GM19397 (cell line): ENCODE results near the gene INAFM2.
A peak's percentile ranks its signal among the peaks of the same experiment; 100 is the strongest.

Experiments
- ATAC-seq: cut with Tn5 transposase; IDR thresholded peaks from one replicate; pipeline ENCODE4 v1.9.1; 2021; ENCODE audit warnings: mild to moderate bottlenecking, moderate library complexity; ENCODE audit not compliant: unreplicated experiment

INAFM2 gene

DNA sequence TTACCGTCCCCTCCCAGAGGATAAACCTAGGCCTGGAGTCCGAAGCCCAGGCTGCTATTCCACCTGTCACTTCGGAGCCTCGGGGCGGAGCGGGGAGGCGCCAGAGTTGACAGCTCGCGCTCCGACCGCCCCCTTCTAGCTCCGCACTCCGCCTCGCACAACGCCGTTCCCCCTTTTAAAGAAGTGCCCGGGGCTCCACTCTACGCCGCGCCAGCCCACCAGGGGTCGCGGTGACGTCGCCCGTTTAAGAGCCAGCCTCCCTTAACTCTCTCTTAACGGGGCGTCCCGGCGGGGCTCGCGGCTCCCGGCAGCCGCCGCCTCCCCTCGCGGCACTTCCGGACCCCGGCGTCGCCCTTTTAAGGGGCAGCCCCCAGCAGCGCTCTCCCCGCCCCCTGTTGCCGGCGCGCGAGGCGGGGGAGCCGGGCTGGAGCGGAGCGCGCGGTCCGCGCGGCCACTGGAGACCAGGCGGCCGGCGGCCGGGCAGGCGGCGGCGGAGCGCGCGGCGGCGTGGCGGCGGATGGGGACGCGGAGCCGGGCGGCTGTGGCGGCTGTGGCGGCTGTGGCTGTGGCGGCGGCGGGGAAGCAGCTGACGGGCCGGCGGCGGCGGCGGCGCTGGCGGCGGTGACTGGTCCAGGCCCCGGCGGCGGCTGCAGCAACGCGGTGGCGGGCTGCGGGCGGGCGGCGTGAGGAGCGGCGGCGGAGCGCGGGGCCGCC is at the start of gene INAFM2:
TSS of gene INAFM2 (plus strand) at position 454 of the 714 bp plus-strand sequence. CDS start 364 bp downstream, outside the sequence.
- ATAC-seq = peak; percentile 86

DNA sequence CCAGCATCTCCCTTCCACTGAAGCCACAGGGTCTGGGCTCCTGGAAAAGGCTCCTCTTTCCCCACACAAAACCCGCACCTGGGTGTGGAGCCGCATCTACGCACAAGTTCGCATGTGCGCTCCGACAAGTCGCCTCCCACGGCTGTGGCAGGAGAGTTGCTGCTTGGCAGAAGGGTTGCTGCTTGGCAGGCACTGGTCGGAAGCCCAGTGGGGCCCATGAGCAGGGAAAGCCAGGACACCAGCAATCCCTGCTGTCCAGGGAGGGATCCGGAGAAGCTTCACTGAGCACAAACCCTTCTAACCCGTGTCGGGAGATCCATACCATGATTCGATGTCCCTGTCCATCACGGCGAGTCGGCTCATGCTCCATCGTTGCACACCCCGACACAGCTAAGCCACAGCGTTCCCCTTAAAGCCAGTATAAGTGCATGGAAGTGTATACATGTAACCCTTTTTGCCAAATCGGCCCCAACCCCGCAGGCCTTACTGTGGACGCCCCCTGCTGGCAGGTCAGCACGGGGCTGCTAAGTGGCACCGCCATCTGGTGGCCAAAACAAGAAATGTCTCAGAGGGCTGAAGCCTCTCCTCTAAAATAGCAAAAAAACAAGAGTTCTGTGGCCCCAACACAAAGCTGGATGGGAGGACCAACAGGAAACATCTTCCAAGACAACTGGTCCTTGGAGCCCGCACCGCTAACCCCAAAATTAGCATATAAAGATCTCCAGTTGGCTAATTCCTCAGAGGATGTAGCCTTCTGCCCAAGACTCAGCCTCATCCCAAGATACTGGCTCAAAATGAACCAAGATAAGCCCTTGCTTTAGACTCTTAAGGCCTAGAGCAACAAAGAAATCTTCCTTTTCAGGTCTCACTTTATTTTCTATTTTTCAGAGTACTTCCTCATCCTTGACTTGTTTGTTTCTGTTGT is 48.9 kb upstream of the INAFM2 start:
- no peak for ATAC-seq

DNA sequence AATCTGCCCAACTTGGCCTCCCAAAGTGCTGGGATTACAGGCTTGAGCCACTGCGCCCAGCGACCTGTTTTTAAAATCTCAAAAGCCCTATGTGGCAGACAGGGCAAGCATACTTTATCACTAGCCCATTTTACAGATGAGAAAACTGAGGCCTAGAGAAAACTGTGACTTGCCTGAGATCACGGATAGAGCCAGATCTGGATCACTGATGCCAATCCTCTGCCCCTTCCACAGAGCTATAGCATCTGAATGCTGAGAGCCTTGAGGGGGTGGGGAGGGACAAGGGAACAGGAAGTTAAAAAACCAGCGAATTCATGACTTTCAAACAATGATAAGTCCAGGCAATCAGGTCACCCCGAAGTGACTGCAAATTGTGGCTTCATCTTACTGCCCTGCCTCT is 48.0 kb upstream of the INAFM2 start:
- ATAC-seq = no peak

DNA sequence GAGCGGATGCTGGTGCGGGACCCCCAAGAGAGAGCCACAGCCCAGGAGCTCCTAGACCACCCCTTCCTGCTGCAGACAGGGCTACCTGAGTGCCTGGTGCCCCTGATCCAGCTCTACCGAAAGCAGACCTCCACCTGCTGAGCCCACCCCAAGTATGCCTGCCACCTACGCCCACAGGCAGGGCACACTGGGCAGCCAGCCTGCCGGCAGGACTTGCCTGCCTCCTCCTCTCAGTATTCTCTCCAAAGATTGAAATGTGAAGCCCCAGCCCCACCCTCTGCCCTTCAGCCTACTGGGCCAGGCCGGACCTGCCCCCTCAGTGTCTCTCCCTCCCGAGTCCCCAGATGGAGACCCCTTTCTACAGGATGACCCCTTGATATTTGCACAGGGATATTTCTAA is 47.5 kb upstream of the INAFM2 start:
- no peak for ATAC-seq

DNA sequence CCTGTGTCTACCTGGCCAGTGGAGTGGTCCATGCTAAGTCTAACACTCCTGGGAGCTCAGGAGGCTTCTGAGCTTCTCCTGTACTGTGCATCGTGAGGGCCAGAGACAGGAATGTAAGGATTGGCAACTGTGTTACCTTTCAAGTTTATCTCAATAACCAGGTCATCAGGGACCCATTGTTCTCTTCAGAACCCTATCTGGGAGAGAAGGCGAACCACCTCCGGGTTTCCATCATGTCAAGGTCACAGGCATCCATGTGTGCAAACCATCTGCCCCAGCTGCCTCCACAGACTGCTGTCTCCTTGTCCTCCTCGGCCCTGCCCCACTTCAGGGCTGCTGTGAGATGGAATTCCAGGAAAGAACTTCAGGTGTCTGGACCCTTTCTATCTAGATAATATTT is 46.6 kb upstream of the INAFM2 start:
- no peak for ATAC-seq

DNA sequence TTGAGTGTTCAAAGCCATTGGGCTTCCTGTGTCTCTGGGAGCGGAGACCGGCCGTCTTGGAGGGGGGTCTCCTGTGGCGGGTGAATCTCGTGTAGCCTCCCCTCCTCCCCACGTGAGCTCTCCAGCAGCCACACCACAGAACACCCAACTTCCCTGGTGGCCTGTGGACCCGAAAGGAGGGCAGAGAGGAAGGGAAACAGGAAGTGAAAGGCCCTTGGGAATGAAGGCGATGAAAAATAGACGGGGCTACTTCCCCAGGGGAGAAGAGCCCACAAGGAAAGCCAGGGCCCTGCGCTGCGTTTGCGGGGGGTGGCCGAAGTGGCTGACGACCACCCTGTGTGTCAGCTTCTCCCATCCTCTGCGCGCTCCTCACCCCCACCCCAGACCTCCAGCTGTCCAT is 46.0 kb upstream of the INAFM2 start:
- no peak for ATAC-seq

DNA sequence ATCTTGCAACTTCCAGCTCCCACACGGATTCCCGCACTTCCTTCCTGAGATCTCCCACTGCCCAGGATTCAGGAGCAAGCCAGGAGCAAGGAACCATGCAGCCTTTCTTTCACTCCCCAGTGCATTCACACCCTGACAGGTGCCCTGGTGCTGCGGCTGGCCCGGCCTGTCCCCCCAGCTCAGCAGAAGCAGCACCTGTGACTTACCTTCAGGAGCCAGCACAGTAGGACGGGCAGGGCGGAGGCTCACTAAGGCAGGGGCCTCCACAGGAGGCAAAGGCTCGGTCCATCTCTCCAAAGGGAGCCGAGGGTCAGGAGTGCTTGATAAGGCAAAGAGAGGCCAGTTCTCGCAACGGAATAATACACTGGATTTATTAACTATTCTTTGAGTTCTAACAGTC is 45.5 kb upstream of the INAFM2 start:
- ATAC-seq = no peak

DNA sequence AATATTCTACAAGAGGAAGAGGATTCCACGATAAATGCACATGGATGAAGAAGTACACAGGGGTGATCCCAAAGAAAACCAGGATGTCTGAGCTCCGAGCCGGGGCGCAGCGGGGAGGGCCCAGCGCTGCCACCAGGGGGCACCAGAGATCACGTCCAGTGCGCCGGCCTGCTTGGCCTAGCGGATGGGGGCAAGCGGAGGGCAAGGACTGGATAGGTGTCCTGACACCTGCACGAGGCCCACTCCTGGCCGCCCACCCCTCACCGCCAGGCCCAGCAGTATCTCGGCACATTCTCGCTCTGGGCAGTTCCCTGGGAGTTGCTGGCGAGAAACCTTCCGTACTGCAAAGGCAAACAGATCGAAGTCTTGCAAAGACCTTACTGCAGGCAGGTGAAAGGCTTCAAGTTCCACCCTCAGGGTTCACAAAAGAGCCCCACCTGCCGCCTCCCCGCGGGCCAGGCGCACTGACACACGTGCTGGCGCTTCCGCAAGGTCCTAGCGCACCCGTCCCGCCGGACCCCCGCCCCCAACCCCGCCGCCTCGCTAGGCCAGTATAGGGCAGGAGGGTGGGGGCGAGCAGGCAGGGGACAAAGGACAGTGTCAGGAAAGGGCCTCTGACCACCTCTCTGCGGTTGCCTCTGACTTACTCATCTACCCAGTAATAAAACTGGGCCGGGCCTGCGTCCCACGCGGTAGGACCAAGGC is 43.9 kb upstream of the INAFM2 start:
- no peak for ATAC-seq

DNA sequence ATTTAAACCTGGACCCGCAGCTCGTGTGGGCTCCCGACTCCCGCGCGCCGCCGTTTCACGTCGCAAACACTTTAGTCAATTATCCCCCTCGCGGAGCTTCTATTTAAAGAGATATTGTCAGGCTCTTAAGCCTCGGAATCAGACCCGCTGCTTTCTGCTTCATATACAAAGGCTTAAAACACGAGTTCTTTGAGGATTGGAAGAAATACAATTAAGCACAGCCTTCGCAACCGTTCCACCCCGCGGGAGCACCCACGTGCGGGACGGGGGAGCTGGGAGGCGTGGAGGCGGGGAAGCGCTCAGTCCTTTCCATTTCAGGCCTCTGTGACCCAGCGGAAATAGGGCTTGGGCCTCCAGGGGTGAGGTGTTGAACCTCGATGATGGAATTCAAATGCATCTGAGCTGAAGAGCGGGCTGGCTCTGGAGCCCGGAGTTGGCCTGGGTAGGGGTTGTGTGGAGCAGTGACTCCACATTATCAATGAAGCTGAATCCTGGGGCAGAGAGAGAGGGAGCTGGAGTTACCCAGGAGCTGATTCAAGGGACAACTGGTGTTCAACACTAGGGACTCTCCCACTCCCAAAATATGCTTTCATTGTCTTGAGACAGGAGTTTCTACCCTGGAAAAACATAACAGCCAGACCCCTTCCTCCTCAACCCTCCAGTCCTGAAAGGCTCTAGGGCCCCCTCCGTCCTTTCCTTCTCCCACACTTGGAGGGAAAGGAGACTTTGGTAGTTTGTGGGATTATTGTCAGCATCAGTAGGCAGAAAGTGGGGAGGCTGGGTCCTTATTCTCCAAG is 43.0 kb upstream of the INAFM2 start:
- no peak for ATAC-seq

DNA sequence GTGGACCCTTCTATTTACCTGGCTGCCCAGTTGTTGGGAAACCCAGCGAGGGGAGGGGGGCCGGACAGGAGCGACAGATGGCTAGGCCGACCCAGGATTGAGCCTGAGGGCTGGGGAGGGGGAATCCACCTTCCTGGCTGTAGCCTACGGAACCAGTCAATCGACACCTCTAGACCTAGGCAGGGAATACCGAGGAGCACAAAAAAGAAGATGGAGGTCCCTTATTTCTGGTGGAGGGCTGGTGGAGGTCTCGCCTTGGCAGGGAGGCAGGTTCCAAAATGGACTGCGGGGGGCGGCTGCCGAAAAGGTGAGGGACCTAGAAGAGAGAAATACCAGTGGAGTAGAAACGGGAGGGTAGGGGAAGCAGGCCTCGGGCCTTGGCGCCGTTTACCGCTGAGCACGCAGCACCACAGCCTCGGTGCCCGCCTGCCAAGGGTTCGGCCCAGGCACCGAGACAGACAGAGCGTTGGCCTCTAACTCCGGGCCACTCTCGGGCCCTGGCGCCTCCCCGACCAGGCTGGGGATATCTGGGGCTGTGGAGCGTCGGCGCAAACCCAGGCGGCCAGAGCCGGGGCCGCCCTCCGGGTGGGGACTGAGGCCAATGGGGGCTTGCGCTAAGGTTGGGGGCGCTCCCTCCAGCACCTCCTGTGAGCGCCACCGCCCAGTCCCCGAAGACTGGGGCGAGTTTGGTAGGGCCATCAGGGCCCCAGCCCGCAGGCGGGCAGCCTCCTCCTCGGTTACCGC is 42.3 kb upstream of the INAFM2 start:
- no peak for ATAC-seq

DNA sequence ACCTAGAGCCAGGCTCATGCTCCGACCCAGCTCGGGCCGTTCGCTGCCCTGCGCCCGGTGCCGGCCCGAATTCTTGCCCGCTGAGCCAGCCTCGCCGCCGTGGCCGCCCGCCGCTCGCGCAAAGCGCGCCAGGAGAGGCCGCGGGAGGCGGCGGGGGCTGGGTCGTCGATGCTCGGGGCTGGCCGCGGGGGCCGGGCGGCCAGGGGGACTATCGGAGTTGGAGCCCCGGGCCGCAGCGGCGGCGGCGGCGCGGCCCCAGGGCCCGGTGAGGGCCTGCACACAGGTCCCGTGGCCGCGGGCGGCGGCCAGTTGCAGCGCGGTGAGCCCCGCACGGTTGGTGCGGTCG is 41.7 kb upstream of the INAFM2 start:
- ATAC-seq = no peak

DNA sequence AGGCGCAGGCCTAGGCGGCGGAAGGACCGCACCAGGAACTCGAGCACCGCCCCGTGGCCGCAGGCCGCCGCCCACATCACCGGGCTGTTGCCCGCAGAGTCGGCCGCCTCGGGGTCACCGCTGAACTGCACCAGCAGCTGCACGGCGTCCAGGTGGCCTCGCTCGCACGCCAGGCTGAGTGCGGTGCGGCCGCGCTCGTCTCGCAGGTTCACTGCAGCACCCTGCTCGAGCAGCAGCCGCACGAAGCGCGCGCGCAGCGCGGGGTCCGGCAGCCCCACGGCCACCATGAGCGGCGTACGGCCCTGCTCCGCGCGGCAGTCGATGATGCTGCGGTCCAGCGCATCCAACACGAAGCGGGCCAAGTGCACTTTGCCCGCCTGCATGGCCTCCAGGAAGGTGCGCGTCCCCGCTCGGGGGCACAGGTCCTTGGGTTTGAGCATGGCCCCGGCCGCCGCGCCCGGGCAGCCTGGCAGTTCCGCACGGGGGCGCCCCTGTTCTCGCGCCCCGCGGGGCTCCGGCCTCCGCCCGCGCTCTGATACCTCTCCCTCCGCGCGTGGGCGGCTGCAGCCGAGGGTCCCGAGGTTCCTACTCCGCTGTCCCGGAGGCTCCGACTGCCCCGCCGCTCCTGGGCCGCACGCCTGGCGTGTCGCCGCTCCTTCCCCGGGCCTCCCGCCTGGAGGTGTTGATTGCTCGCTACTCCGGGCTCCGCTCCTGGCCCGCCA is 41.2 kb upstream of the INAFM2 start:
- no peak for ATAC-seq

DNA sequence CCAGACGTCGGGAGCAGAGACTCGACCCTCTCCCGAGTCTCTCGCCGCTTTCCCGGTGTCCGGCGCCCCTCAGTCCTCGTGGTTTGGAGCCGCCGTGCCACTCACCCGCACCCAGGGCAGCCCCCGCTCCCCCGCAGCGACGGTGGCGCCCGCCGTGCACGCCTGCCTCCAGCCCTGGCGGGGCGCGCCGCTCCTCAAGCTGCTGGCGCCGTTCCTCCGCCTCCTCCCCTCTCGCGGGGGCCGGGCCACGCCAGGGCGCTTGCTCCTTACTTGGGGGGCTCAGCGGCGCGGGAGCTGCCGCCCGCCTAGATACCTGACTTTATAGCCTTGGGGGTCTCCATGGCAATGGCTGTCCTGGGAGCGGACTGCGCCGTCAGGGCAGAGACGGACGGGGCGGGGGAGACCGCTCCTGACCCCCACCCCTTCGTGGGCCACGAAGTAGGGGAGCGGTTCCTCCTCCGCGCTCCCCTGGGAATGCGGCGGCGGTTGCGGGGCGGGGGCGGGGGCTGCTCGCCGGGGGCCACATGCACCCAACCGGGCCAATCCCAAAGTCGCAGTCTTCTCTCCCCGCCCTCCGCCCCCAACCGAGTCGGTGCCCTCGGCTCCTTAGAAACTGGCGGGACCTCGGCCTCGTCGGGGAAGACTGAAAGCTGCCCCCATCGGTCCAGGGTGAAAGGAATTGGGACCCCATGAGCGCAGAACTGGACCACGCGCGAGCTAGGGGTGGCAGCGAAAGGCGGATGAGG is 40.5 kb upstream of the INAFM2 start, which contains the start of gene ANKRD63:
TSS of gene ANKRD63 (minus strand) at position 196 of the 746 bp plus-strand sequence. CDS start 478 bp downstream, outside the sequence.
- no peak for ATAC-seq

DNA sequence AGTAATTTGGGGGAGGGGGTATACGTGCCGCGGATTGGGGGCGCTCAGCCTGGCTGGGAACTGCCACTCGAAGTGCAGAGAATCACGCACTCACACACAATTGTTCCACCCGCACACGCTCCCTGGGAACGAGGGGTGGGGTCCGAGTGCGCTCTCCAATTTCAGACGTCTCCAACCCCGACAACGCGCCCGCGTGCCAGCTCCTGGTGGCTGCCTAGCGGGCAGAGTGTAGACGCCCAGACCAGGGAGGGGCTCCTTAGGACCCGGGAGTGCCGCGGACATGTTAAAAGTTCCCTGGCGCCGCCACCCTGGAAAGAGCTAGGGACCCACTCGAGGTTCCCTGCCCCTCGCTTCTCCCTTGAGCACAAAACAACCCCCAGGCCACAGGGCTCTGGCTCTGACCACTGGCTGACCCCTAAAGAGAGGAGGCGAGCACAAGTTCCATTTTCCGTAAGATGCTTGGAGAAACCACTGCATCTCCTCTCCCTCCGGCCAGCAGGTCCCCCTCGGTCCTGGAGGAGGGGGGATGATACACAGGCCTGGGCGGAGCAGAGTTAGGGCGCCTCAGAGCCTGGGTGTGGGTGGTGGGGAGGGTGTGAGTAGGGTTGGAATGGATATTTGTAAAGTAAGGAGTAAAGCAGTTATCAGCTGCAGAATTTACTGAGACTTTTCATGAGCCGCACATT is 39.7 kb upstream of the INAFM2 start:
- no peak for ATAC-seq

DNA sequence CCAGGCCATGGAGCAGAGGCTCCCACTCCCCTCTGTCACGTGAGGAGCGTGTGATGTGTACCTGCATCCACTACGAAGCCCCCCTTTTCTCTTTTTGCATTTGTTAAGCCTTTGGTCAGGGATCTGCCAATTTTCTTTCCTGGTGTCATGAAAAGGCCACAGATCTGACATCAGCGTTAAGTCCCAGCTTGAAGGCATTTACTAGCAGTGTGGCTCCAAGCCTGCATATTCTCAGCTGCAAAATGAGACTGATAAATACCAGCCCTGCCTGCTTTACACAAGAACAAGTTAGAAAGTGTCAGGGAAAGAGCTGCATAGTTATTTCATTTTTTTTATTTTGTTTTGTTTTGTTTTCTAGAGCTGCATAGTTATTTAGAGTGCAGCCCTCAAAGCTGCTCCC is 38.3 kb upstream of the INAFM2 start:
- no peak for ATAC-seq

DNA sequence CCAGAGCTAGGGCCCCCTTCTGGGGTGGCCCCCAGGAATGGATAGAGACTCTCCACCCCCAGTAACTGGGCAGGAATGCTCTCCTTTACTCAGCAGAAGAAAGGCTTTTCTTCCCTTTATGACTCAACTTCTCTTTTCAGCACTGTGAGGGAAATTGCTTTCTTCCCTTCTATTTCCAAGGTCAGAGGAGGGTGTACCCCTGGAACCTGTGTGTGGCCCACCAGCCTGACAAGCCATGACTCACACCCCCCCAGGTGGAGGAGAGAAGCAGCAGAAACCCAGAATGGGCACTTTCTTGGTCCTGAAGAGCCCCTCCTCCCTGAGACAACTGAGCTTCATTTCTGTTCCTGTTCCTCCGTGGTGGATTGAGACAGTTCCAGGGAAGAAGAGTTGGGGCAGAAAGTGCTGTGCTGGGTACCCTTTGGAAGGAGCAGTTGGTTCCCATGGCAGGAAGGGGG is 37.9 kb upstream of the INAFM2 start:
- no peak for ATAC-seq

DNA sequence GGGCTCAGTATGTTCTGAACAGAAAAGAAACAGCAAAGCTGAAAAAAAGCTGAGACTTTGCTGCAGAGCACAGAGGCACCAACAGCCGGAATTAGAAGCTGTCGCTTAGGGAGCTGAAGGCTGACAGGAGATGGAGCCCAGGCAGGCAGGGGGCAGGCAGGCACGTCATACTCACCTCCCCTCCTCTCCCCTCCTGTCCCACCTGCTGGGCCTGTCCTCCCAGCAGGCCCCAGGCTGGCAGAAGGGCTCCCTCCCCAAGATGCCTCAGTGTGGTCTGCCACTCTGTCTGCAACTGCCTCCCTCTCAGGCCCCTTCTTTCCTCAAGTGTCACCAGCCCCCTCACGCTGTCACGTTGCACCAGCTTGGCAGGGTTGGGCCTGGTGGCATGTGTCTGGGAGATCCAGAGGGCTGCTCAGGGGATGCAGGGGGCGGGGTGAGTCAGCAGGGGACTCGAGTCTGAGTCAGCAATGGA is 37.4 kb upstream of the INAFM2 start:
- no peak for ATAC-seq

DNA sequence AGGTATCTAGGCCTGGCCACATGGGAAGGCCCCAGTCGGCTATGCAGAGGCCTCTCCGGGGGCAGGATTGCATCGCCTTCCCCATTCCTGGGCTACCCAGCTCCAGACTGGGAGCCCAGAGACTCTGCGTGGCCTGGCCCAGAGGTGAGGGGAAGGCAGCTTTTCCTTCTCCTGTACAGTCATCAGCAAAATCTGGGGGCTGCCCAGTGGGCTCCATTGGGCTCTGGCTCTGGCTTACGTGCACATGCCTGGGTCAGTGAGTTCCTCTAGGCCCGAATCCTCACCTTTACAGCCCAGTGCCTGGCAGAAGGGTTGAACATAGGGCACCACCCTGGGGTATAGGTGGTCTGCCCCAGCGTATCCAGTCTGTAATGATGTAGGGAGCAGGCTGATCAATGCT is 36.7 kb upstream of the INAFM2 start:
- ATAC-seq = no peak
